K562 (cell line): ENCODE results near the gene GAS2L1. TPM values are rescaled to one million over a fixed set of nuclear protein-coding genes. Genes with fewer than 3 reads are reported as not detected.

Experiments used
- CREM ChIP-seq: IDR thresholded peaks from 2 replicates; pipeline ENCODE4 v1.6.1; 2014; ENCODE audit warnings: antibody characterized with exemption, low read depth
- E2F5 ChIP-seq: sonication (generic); formaldehyde crosslinking; IDR thresholded peaks from 2 replicates; pipeline ENCODE4 v1.8.0; 2022; ENCODE audit warnings: mild to moderate bottlenecking, missing genetic modification reagents
- HMGXB4 ChIP-seq: sonication (generic); formaldehyde crosslinking; IDR thresholded peaks from 2 replicates; pipeline ENCODE4 v1.8.1; 2023; ENCODE audit warnings: mild to moderate bottlenecking, missing genetic modification reagents
- KLF6 ChIP-seq: fragments of 250-450 bp; sonication (Bioruptor Pico); IDR thresholded peaks from 2 replicates; pipeline ENCODE4 v1.4.0; 2020; ENCODE audit warnings: mild to moderate bottlenecking, moderate library complexity, borderline replicate concordance
- RB1 ChIP-seq: fragments of 450-650 bp; IDR thresholded peaks from 2 replicates; pipeline ENCODE4 v1.6.1; 2017; ENCODE audit warnings: low read depth, mild to moderate bottlenecking
- RBFOX2 ChIP-seq: fragments of 200-400 bp; formaldehyde crosslinking; IDR thresholded peaks from 2 replicates; pipeline ENCODE4 v1.6.1; 2017; ENCODE audit warnings: low read depth, mild to moderate bottlenecking, low read length, moderate library complexity
- STAG1 ChIP-seq: sonication (generic); formaldehyde crosslinking; IDR thresholded peaks from 2 replicates; pipeline ENCODE4 v1.5.0; 2020; ENCODE audit warnings: missing genetic modification reagents, borderline replicate concordance
- ZNF253 ChIP-seq: fragments of 250-450 bp; sonication (Bioruptor Pico); conservative IDR thresholded peaks from 2 replicates; pipeline ENCODE4 v1.6.1; 2021; ENCODE audit warnings: mild to moderate bottlenecking
- polyA plus RNA-seq, 8 experiments: library from polyadenylated mRNA; depleted of rRNA in 4 of 8; stranded (reverse) in 5 of 8; unstranded in 3 of 8; fragments of >200 nt; fragmentation: Nextera tagmentation in 2 of 8; fragmentation: Illumina TruSeq in 1 of 8; extraction: Ambion mirVana in 2 of 8; extraction: Trizol in 1 of 8; gene quantifications; 2 replicates each; pipeline versions ENCODE4 v1.2.1 to v1.2.3, GENCODE V29; 2011 to 2014; ENCODE audit warnings: inconsistent platforms in 1 of 8, missing spikeins in 1 of 8
- total RNA-seq, 7 experiments: library from RNA; depleted of rRNA in 6 of 7; stranded (reverse); fragments of >200 nt in 6 of 7; fragmentation: Illumina TruSeq in 2 of 7; extraction: Trizol in 2 of 7; gene quantifications; 2 replicates each; pipeline versions ENCODE4 v1.2.1 to v1.2.3, GENCODE V29; 2011 to 2021; ENCODE audit warnings: low replicate concordance in 1 of 7
- TF ChIP-seq, protein P1 (sequence below): fragments of 250-450 bp; sonication (Bioruptor Pico); IDR thresholded peaks from 2 replicates; pipeline ENCODE4 v1.4.0; 2020
- TF ChIP-seq, protein P2 (sequence below), 2 experiments: fragments of 450-650 bp in 1 of 2; sonication (generic) in 1 of 2; formaldehyde crosslinking in 1 of 2; IDR thresholded peaks in 1 of 2; conservative IDR thresholded peaks in 1 of 2; 2 replicates each; pipeline versions ENCODE4 v1.6.1 to v1.8.1; 2016 to 2023; ENCODE audit warnings: mild to moderate bottlenecking in 2 of 2, moderate library complexity in 2 of 2, inconsistent platforms in 1 of 2, missing genetic modification reagents in 1 of 2

Gene GAS2L1
- total and polyA plus RNA-seq, 9 of the 15 experiments (the other 6 are each of a cell fraction or from before 2014, with no cell fraction given): 0.56 to 19.7 (median 3.2) TPM

GRCh38 chr22:29290061-29290460, 16.4 kb upstream of the GAS2L1 start (continued):
- TF ChIP-seq HMGXB4 (CRISPR knock-in tag): no peak
- no peak for TF ChIP-seq RBFOX2
- TF ChIP-seq CREM: no peak
- TF ChIP-seq RB1: no peak
- TF ChIP-seq, protein P1, sequence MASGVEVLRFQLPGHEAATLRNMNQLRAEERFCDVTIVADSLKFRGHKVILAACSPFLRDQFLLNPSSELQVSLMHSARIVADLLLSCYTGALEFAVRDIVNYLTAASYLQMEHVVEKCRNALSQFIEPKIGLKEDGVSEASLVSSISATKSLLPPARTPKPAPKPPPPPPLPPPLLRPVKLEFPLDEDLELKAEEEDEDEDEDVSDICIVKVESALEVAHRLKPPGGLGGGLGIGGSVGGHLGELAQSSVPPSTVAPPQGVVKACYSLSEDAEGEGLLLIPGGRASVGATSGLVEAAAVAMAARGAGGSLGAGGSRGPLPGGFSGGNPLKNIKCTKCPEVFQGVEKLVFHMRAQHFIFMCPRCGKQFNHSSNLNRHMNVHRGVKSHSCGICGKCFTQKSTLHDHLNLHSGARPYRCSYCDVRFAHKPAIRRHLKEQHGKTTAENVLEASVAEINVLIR (CRISPR knock-in tag): no peak
- TF ChIP-seq, protein P2, sequence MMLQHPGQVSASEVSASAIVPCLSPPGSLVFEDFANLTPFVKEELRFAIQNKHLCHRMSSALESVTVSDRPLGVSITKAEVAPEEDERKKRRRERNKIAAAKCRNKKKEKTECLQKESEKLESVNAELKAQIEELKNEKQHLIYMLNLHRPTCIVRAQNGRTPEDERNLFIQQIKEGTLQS (IDR thresholded peaks at IDR 0.05): no peak
- TF ChIP-seq, protein P2 (CRISPR knock-in tag; conservative IDR thresholded peaks at IDR 0.05): no peak
- TF ChIP-seq KLF6 (CRISPR knock-in tag): no peak
- no peak for TF ChIP-seq STAG1
- no peak for TF ChIP-seq ZNF253 (CRISPR knock-in tag)
- TF ChIP-seq E2F5: no peak
